RWPE2 (cell line): ENCODE results near the gene SHH.

Experiments
- ATAC-seq: fragments of 200-7000 bp; cut with Tn5 transposase; 3 replicates; pipeline ENCODE4 v1.9.1; 2021; ENCODE audit warnings: low read depth
- DNase-seq: peaks from one replicate; pipeline ENCODE4 v3.0.0-alpha.2; 2020; ENCODE audit warnings: low spot score
- H3K27ac ChIP-seq: fragments of 450-650 bp; 2 replicates; pipeline ENCODE4 v1.5.1; 2017; ENCODE audit warnings: mild to moderate bottlenecking; ENCODE audit not compliant: poor library complexity, severe bottlenecking
- H3K27me3 ChIP-seq: fragments of 250-450 bp; sonication (Bioruptor Pico); 2 replicates; pipeline ENCODE4 v1.5.1; 2021; ENCODE audit warnings: mild to moderate bottlenecking, moderate library complexity; ENCODE audit not compliant: insufficient read depth, poor library complexity, severe bottlenecking
- H3K36me3 ChIP-seq: fragments of 250-450 bp; sonication (Bioruptor Pico); 2 replicates; pipeline ENCODE4 v1.5.1; 2020; ENCODE audit warnings: low read depth, mild to moderate bottlenecking, moderate library complexity
- H3K4me1 ChIP-seq: fragments of 250-450 bp; sonication (Bioruptor Pico); 2 replicates; pipeline ENCODE4 v1.5.1; 2021; ENCODE audit warnings: mild to moderate bottlenecking, moderate library complexity; ENCODE audit not compliant: insufficient read depth, poor library complexity, severe bottlenecking
- H3K4me3 ChIP-seq: fragments of 250-450 bp; sonication (Bioruptor Pico); 2 replicates; pipeline ENCODE4 v1.5.1; 2021; ENCODE audit warnings: mild to moderate bottlenecking, moderate library complexity; ENCODE audit not compliant: severe bottlenecking
- H3K9me3 ChIP-seq: fragments of 250-450 bp; sonication (Bioruptor Pico); 2 replicates; pipeline ENCODE4 v1.5.1; 2021; ENCODE audit warnings: mild to moderate bottlenecking, moderate library complexity; ENCODE audit not compliant: severe bottlenecking
- CTCF ChIP-seq: fragments of 450-650 bp; IDR thresholded peaks from one replicate; pipeline ENCODE4 v1.5.1; 2017; ENCODE audit warnings: mild to moderate bottlenecking, moderate library complexity; ENCODE audit not compliant: poor library complexity, severe bottlenecking

Gene SHH

GRCh38 chr7:155765458-155765857 lies 46.8 kb downstream of the SHH start:
- peaks cover 71% of the 10 kb centered on the region for H3K36me3 ChIP-seq
- no peak overlapping the region for H3K27ac ChIP-seq
- H3K9me3 ChIP-seq, result no peaks in the 10 kb centered on the region
- DNase-seq (no peak), ATAC-seq (no peak)
- no peaks in the 10 kb centered on the region for H3K4me1 ChIP-seq
- H3K4me3 ChIP-seq, result no peak overlapping the region
- no peaks in the 10 kb centered on the region for H3K27me3 ChIP-seq
- TF ChIP-seq CTCF, result no peak

- Histone ChIP-seq H3K4me3 (no peak overlapping the region), H3K27ac (no peak overlapping the region), H3K9me3 (no peaks in the 10 kb centered on the region), H3K36me3 (peaks cover 60% of the 10 kb centered on the region), H3K4me1 (no peaks in the 10 kb centered on the region), H3K27me3 (no peaks in the 10 kb centered on the region)
- DNase-seq, result no peak
- ATAC-seq, result no peak
- no peak for TF ChIP-seq CTCF
These were observed 47.8 kb downstream of the SHH start for GRCh38 chr7:155764438-155764793.

GRCh38 chr7:155763691-155764437 lies 48.4 kb downstream of the SHH start:
- no peak for TF ChIP-seq CTCF
- H3K9me3 ChIP-seq, result no peaks in the 10 kb centered on the region
- no peak for DNase-seq
- H3K27ac ChIP-seq, result no peak overlapping the region
- no peaks in the 10 kb centered on the region for H3K4me1 ChIP-seq
- no peaks in the 10 kb centered on the region for H3K27me3 ChIP-seq
- no peak for ATAC-seq
- H3K36me3 ChIP-seq, result peaks cover 55% of the 10 kb centered on the region
- no peak overlapping the region for H3K4me3 ChIP-seq

- DNase-seq (no peak), ATAC-seq (no peak)
- Histone ChIP-seq H3K4me3 (no peak overlapping the region), H3K27me3 (no peaks in the 10 kb centered on the region), H3K9me3 (no peaks in the 10 kb centered on the region), H3K4me1 (no peaks in the 10 kb centered on the region), H3K27ac (no peak overlapping the region), H3K36me3 (peaks cover 49% of the 10 kb centered on the region)
- no peak for TF ChIP-seq CTCF
These were observed 49.1 kb downstream of the SHH start for GRCh38 chr7:155763122-155763521.

- H3K27ac ChIP-seq, result no peak overlapping the region
These were observed 49.6 kb downstream of the SHH start for GRCh38 chr7:155762655-155763054.

More at GRCh38 chr7:155762655-155763054, 49.6 kb downstream of the SHH start:
- DNase-seq (no peak), ATAC-seq (no peak)
- no peak for TF ChIP-seq CTCF
- Histone ChIP-seq H3K4me1 (no peaks in the 10 kb centered on the region), H3K9me3 (no peaks in the 10 kb centered on the region), H3K27me3 (no peaks in the 10 kb centered on the region), H3K4me3 (no peak overlapping the region), H3K36me3 (peaks cover 44% of the 10 kb centered on the region)
